ENCODE measurements around the gene ZBTB7C. TPM values are rescaled to one million over a fixed set of nuclear protein-coding genes. Genes with fewer than 3 reads are reported as not detected.

The ZBTB7C gene
- total and polyA plus RNA-seq, 2 of the 4 experiments (the other 2 are of a cell fraction) = not detected

DNA sequence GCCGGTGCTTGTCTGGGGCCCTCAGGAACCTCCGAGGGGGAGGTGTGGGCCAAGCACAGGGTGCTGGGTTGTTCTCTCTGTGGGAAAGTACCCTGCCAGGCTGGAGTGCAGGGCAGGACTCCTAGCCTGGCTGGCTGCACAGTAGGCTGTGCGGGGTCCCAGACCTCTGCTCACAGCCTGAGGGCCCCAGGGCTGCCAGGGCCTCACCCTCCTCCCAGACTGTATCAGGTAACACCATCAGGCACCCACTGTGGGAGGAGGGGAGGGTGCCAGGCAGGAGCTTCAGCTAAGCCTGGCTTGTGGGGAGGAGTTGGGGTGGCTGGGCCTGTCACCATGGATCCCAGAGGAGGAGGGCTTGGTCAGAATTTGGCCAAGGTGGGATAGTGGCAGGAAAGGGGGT, 266.8 kb downstream of the ZBTB7C start:
- Histone ChIP-seq H3K4me1 (ENCODE audit: control insufficient read depth, insufficient read depth, low read length) (no peaks in the 10 kb centered on the region), H3K18ac (ENCODE audit: low read depth, low read length) (no peak overlapping the region), H3K4me3 (ENCODE audit: insufficient read depth, low read depth, low read length) (no peak overlapping the region), H2BK20ac (ENCODE audit: low read depth, low read length) (no peak overlapping the region), H3K4ac (ENCODE audit: low read depth, low read length) (no peak overlapping the region), H2AFZ (replicated peaks; ENCODE audit: low read length, poor library complexity) (no peak overlapping the region), H4K8ac (ENCODE audit: low read depth in 2 of 2, low read length in 2 of 2) (no peak overlapping the region), H3K23ac (ENCODE audit: low read depth, low read length) (no peak overlapping the region), H3K9me3 (ENCODE audit: control insufficient read depth, insufficient read depth, low read length) (no peaks in the 10 kb centered on the region), H2BK5ac (ENCODE audit: low read depth, low read length, poor library complexity, severe bottlenecking) (no peak overlapping the region), H3K27me3 (ENCODE audit: control insufficient read depth, insufficient read depth, low read length) (peaks cover 19% of the 10 kb centered on the region), H3K14ac (replicated peaks; ENCODE audit: low read depth, low read length) (no peak overlapping the region), H2AK5ac (ENCODE audit: low read depth, low read length) (no peak overlapping the region), H3K9ac (ENCODE audit: low read depth, low read length) (no peak overlapping the region), H4K91ac (ENCODE audit: insufficient read depth, low read depth, low read length) (no peak overlapping the region), H4K5ac (ENCODE audit: low read depth, low read length) (no peak overlapping the region), H4K20me1 (ENCODE audit: insufficient read depth, low read length) (no peaks in the 10 kb centered on the region; the same call in 1 of the 2 replicates), H2BK120ac (ENCODE audit: low read depth, low read length) (no peak overlapping the region), H3K27ac (ENCODE audit: insufficient read depth, low read length) (no peak overlapping the region), H2BK15ac (ENCODE audit: low read depth, low read length) (no peak overlapping the region), H3K9me1 (ENCODE audit: insufficient read depth, low read length) (no peaks in the 10 kb centered on the region), H2AK9ac (replicated peaks; ENCODE audit: low read depth, low read length, poor library complexity) (no peak overlapping the region), H3K4me2 (ENCODE audit: low read depth, low read length) (no peak overlapping the region), H3K56ac (ENCODE audit: extremely low read depth, insufficient read depth, low read length) (no peak overlapping the region), H3K36me3 (ENCODE audit: control insufficient read depth, insufficient read depth, low read length) (no peaks in the 10 kb centered on the region), H3K79me1 (ENCODE audit: low read depth in 1 of 2, low read length in 2 of 2) (no peaks in the 10 kb centered on the region)
- no TSS peak for BruUV-seq (replicated peaks)
- no CpG with 5 or more reads among the region's 3 CpGs for WGBS, 2 experiments (ENCODE audit: extremely low coverage in 2 of 2, insufficient read length in 1 of 2)
- ChIA-PET POLR2A (ENCODE audit: unreplicated experiment) (no interaction called here), CTCF (no interaction called here)
- dilution Hi-C loops (cut with HindIII; ENCODE audit: low sequenced_read_pairs, unreplicated experiment) (no loop called here), in situ Hi-C loops (cut with MboI; ENCODE audit: low sequenced_read_pairs) (no loop called here), intact Hi-C loops (cut with micrococcal nuclease) (no loop called here)
- ATAC-seq (ENCODE audit: low read depth) (no peak), DNase-seq (no peak)
- TF ChIP-seq SMC3 (IDR thresholded peaks at IDR 0.05; ENCODE audit: low read depth, low read length) (no peak), FOS (IDR thresholded peaks at IDR 0.05; ENCODE audit: low read depth, low read length) (no peak), NFE2L2 (IDR thresholded peaks at IDR 0.05; ENCODE audit: low read depth, low read length) (no peak), USF2 (IDR thresholded peaks at IDR 0.05; ENCODE audit: low read depth, low read length) (no peak)
- TF ChIP-seq, protein P1, sequence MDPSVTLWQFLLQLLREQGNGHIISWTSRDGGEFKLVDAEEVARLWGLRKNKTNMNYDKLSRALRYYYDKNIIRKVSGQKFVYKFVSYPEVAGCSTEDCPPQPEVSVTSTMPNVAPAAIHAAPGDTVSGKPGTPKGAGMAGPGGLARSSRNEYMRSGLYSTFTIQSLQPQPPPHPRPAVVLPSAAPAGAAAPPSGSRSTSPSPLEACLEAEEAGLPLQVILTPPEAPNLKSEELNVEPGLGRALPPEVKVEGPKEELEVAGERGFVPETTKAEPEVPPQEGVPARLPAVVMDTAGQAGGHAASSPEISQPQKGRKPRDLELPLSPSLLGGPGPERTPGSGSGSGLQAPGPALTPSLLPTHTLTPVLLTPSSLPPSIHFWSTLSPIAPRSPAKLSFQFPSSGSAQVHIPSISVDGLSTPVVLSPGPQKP (IDR thresholded peaks at IDR 0.05; ENCODE audit: borderline replicate concordance, low read depth, low read length) = no peak
